Adipose tissue (tissue), 3 donors: ENCODE results near the gene PRPF40B. TPM values are rescaled to one million over a fixed set of nuclear protein-coding genes. Genes with fewer than 3 reads are reported as not detected.

Source experiments
- polyA plus RNA-seq, 3 donors: library from polyadenylated mRNA; stranded (reverse); fragments of 200-250 nt; gene quantifications; one replicate each; pipeline ENCODE4 v1.2.3, GENCODE V29; 2013
- donor health status: healthy with polysubstance abuse.
- donor health status: Bipolar disorder and iron deficiency.
- donor health status: healthy.

The PRPF40B gene
- polyA plus RNA-seq, 3 donors, result 10.1 to 13.4 (median 10.6) TPM

Other genes with a start within 250 kb of the PRPF40B start
- 1 to 10 TPM in 1 of 3 donors, under 1 TPM in 2; 0.21 to 1.8 (median 0.32) TPM for gene KCNH3, start 84.5 kb upstream of the PRPF40B start, polyA plus RNA-seq
- gene MCRS1, start 55.4 kb upstream of the PRPF40B start, polyA plus RNA-seq, result 10 to 100 TPM; 26.5 to 42.7 (median 38.3) TPM
- gene FAM186B, start 17.9 kb upstream of the PRPF40B start, polyA plus RNA-seq, result 1 to 10 TPM in 1 of 3 donors, under 1 TPM in 2; 0.25 to 1.7 (median 0.67) TPM
- gene FMNL3, start 83.8 kb downstream of the PRPF40B start, polyA plus RNA-seq, result 1 to 10 TPM; 1.2 to 8.0 (median 7.5) TPM
- 100 to 1,000 TPM; 120 to 351 (median 210) TPM for gene TMBIM6, start 118.0 kb downstream of the PRPF40B start, polyA plus RNA-seq
- gene NCKAP5L, start 204.9 kb downstream of the PRPF40B start, polyA plus RNA-seq, result 10 to 100 TPM in 2 of 3 donors, 1 to 10 TPM in 1; 4.1 to 17.4 (median 11.6) TPM
- gene BCDIN3D, start 219.5 kb downstream of the PRPF40B start, polyA plus RNA-seq, result 1 to 10 TPM; 1.6 to 3.2 (median 1.9) TPM